GM10248 (cell line): Measurements from ENCODE around the gene GATA6.
A peak's percentile ranks its signal among the peaks of the same experiment; 100 is the strongest.

ENCODE experiments used
- CTCF ChIA-PET: fragments of 300-600 bp; sonication (Branson Sonifier 250); formaldehyde crosslinking; extraction: SDS; loops from one replicate; lab custom pipeline; 2021; ENCODE audit warnings: antibody characterized with exemption; lab: Yijun Ruan, JAX
- POLR2A ChIA-PET: fragments of 350-650 bp; sonication (Branson Sonifier 250); formaldehyde crosslinking; extraction: SDS; loops from one replicate; lab custom pipeline; 2020; ENCODE audit warnings: antibody characterized with exemption; lab: Yijun Ruan, JAX
- DNase-seq: peaks from one replicate; pipeline ENCODE4 v3.0.0; 2012; ENCODE audit errors: extremely low spot score
- TF ChIP-seq, protein P1 (sequence below): IDR thresholded peaks from 2 replicates; pipeline ENCODE4 v1.5.1; 2012; ENCODE audit warnings: mild to moderate bottlenecking, low read depth; ENCODE audit errors: extremely low read depth, missing control alignments, control extremely low read depth

Gene GATA6

GRCh38 chr18:22169011-22169888, at the start of gene GATA6:
Gene GATA6 (plus strand): TSS chr18:22169589. CDS start chr18:22171145, 1,556 bp downstream.
- ChIA-PET CTCF (no interaction called here), POLR2A (no interaction called here)
- TF ChIP-seq, protein P1, sequence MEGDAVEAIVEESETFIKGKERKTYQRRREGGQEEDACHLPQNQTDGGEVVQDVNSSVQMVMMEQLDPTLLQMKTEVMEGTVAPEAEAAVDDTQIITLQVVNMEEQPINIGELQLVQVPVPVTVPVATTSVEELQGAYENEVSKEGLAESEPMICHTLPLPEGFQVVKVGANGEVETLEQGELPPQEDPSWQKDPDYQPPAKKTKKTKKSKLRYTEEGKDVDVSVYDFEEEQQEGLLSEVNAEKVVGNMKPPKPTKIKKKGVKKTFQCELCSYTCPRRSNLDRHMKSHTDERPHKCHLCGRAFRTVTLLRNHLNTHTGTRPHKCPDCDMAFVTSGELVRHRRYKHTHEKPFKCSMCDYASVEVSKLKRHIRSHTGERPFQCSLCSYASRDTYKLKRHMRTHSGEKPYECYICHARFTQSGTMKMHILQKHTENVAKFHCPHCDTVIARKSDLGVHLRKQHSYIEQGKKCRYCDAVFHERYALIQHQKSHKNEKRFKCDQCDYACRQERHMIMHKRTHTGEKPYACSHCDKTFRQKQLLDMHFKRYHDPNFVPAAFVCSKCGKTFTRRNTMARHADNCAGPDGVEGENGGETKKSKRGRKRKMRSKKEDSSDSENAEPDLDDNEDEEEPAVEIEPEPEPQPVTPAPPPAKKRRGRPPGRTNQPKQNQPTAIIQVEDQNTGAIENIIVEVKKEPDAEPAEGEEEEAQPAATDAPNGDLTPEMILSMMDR, result peak; percentile 18
- peak; percentile 65 for DNase-seq

DNA sequence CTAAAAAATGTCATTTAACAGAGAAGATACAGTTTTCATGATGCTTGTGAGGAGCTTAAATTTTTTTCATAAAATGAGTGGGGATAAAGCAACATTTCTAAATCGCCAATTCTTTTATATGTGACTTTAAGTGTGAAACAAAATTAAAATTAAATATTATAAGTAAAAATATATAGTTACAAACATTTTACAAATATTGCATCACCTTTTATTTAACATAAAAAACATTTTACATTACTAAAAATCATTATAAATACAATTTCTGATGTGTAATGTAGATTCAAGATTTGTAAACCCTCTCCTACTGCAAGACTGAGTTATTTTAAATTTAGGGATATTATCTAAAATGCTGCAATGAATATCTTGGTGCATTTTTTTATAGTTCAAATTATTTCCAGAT, 44.4 kb upstream of the GATA6 start:
- no peak for DNase-seq
- CTCF ChIA-PET, result no interaction called here
- POLR2A ChIA-PET, result no interaction called here
- TF ChIP-seq, protein P1, result no peak

GRCh38 chr18:22128954-22129353, 40.4 kb upstream of the GATA6 start:
- no peak for DNase-seq
- ChIA-PET POLR2A (no interaction called here), CTCF (interaction anchor here (1.1 kb wide), 1 partner anchor 14 kb away, joined by 4 read pairs; no protein-coding TSS in a partner anchor)
- TF ChIP-seq, protein P1, result no peak

GRCh38 chr18:22129778-22130177, 39.6 kb upstream of the GATA6 start:
- TF ChIP-seq, protein P1, result no peak
- no peak for DNase-seq
- POLR2A ChIA-PET, result no interaction called here
- CTCF ChIA-PET, result no interaction called here

DNA sequence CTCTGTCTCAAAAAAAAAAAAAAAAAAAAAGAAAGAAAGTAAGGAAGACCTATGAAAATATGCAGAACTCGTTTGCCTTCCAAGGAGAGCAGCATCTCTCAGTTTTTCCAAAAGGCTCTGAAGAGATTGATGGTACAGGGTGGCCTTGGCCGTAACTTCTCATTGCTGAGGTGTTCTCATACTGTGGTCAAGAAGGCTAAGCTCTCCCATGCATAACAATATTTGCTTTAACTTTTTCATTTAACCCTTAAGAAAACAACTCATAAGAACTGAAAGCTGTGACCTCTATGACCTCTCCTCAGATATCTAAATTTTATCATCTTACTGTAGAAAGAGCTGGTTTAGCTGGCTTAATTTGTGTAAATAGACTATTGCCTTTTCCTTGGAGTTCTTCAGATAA, 37.1 kb upstream of the GATA6 start:
- POLR2A ChIA-PET, result interaction anchor here (0.6 kb wide), 1 partner anchor 70 kb away, joined by 3 read pairs; no protein-coding TSS in a partner anchor

GRCh38 chr18:22132763-22133162, 36.6 kb upstream of the GATA6 start:
- POLR2A ChIA-PET, result interaction anchor here (0.6 kb wide), 1 partner anchor 71 kb away, joined by 3 read pairs; no protein-coding TSS in a partner anchor
- TF ChIP-seq, protein P1, result no peak
- CTCF ChIA-PET, result no interaction called here
- no peak for DNase-seq

More for the DNA sequence above, 37.1 kb upstream of the GATA6 start:
- TF ChIP-seq, protein P1, result no peak
- CTCF ChIA-PET, result no interaction called here
- no peak for DNase-seq
